Measurements from ENCODE around the gene SH2D3C. TPM values are rescaled to one million over a fixed set of nuclear protein-coding genes. Genes with fewer than 3 reads are reported as not detected.

The SH2D3C gene
- total RNA-seq, 1 donor from 2014 or later, result 5.8 TPM

- H3K27me3 Mint-ChIP-seq (ENCODE audit: low read depth, unreplicated experiment), result peaks cover 4% of the 10 kb centered on the region
- Histone ChIP-seq H3K4me3 (ENCODE audit: insufficient read depth, low read depth, low read length) (no peak overlapping the region), H3K9me3 (ENCODE audit: insufficient read depth, low read depth, low read length) (no peaks in the 10 kb centered on the region), H3K4me2 (ENCODE audit: low read length) (no peak overlapping the region), H3K4me1 (ENCODE audit: insufficient read depth, low read length) (peaks cover 12% of the 10 kb centered on the region), H3K27ac (ENCODE audit: low read depth, low read length) (no peak overlapping the region), H3K79me2 (ENCODE audit: insufficient read depth, low read length) (peaks cover 9% of the 10 kb centered on the region), H3K27me3 (ENCODE audit: insufficient read depth, low read length) (no peaks in the 10 kb centered on the region), H4K20me1 (ENCODE audit: insufficient read depth, low read length) (peaks cover 40% of the 10 kb centered on the region), H3K36me3 (ENCODE audit: insufficient read depth, low read length) (no peaks in the 10 kb centered on the region), H3K9ac (ENCODE audit: low read length) (no peak overlapping the region), H2AFZ (ENCODE audit: low read depth, low read length) (no peak overlapping the region)
- H3K27ac Mint-ChIP-seq (ENCODE audit: unreplicated experiment), result no peak overlapping the region
- no peaks in the 10 kb centered on the region for H3K9me3 Mint-ChIP-seq (ENCODE audit: unreplicated experiment)
- H3K36me3 Mint-ChIP-seq (ENCODE audit: low read depth, unreplicated experiment), result peaks cover 12% of the 10 kb centered on the region
- DNase-seq (ENCODE audit: low read depth) (no peak), FAIRE-seq (no peak)
- no peak for TF ChIP-seq CTCF (IDR thresholded peaks at IDR 0.05; ENCODE audit: insufficient read depth, low read depth, low read length)
- no peak for TF ChIP-seq EZH2 (IDR thresholded peaks at IDR 0.05; ENCODE audit: insufficient read depth, low read length)
- no peak overlapping the region for H3K4me3 Mint-ChIP-seq (ENCODE audit: unreplicated experiment)
- peaks cover 2% of the 10 kb centered on the region for H3K4me1 Mint-ChIP-seq (ENCODE audit: low read depth, unreplicated experiment)
These were observed 66.6 kb downstream of the SH2D3C start for GRCh38 chr9:127711831-127712274.

- no peak overlapping the region for H3K27ac Mint-ChIP-seq (ENCODE audit: unreplicated experiment)
- peaks cover 9% of the 10 kb centered on the region for H3K79me2 ChIP-seq (ENCODE audit: insufficient read depth, low read length)
- peaks cover 12% of the 10 kb centered on the region for H3K36me3 Mint-ChIP-seq (ENCODE audit: low read depth, unreplicated experiment)
- no peak overlapping the region for H3K4me3 ChIP-seq (ENCODE audit: insufficient read depth, low read depth, low read length)
- H3K4me1 ChIP-seq (ENCODE audit: insufficient read depth, low read length), result peaks cover 12% of the 10 kb centered on the region
- H3K9me3 Mint-ChIP-seq (ENCODE audit: unreplicated experiment), result no peaks in the 10 kb centered on the region
- H3K4me2 ChIP-seq (ENCODE audit: low read length), result no peak overlapping the region
- peaks cover 4% of the 10 kb centered on the region for H3K27me3 Mint-ChIP-seq (ENCODE audit: low read depth, unreplicated experiment)
- no peaks in the 10 kb centered on the region for H3K27me3 ChIP-seq (ENCODE audit: insufficient read depth, low read length)
- no peak for FAIRE-seq
- H4K20me1 ChIP-seq (ENCODE audit: insufficient read depth, low read length), result peaks cover 40% of the 10 kb centered on the region
- TF ChIP-seq EZH2 (IDR thresholded peaks at IDR 0.05; ENCODE audit: insufficient read depth, low read length) (no peak), CTCF (IDR thresholded peaks at IDR 0.05; ENCODE audit: insufficient read depth, low read depth, low read length) (no peak)
- no peaks in the 10 kb centered on the region for H3K36me3 ChIP-seq (ENCODE audit: insufficient read depth, low read length)
- DNase-seq (ENCODE audit: low read depth), result no peak
- no peak overlapping the region for H2AFZ ChIP-seq (ENCODE audit: low read depth, low read length)
- H3K9me3 ChIP-seq (ENCODE audit: insufficient read depth, low read depth, low read length), result no peaks in the 10 kb centered on the region
- no peak overlapping the region for H3K9ac ChIP-seq (ENCODE audit: low read length)
- H3K4me1 Mint-ChIP-seq (ENCODE audit: low read depth, unreplicated experiment), result peaks cover 2% of the 10 kb centered on the region
- H3K27ac ChIP-seq (ENCODE audit: low read depth, low read length), result no peak overlapping the region
- no peak overlapping the region for H3K4me3 Mint-ChIP-seq (ENCODE audit: unreplicated experiment)
These were observed 67.2 kb downstream of the SH2D3C start for GRCh38 chr9:127711226-127711701.

- Mint-ChIP-seq H3K27ac (ENCODE audit: unreplicated experiment) (no peak overlapping the region), H3K4me1 (ENCODE audit: low read depth, unreplicated experiment) (no peaks in the 10 kb centered on the region), H3K4me3 (ENCODE audit: unreplicated experiment) (no peak overlapping the region), H3K9me3 (ENCODE audit: unreplicated experiment) (no peaks in the 10 kb centered on the region), H3K27me3 (ENCODE audit: low read depth, unreplicated experiment) (peaks cover 6% of the 10 kb centered on the region), H3K36me3 (ENCODE audit: low read depth, unreplicated experiment) (peaks cover 12% of the 10 kb centered on the region)
- Histone ChIP-seq H3K4me1 (ENCODE audit: insufficient read depth, low read length) (peaks cover 8% of the 10 kb centered on the region), H2AFZ (ENCODE audit: low read depth, low read length) (no peak overlapping the region), H3K79me2 (ENCODE audit: insufficient read depth, low read length) (peaks cover 9% of the 10 kb centered on the region), H3K9me3 (ENCODE audit: insufficient read depth, low read depth, low read length) (no peaks in the 10 kb centered on the region), H3K4me3 (ENCODE audit: insufficient read depth, low read depth, low read length) (no peak overlapping the region), H3K36me3 (ENCODE audit: insufficient read depth, low read length) (no peaks in the 10 kb centered on the region), H3K9ac (ENCODE audit: low read length) (no peak overlapping the region), H4K20me1 (ENCODE audit: insufficient read depth, low read length) (peaks cover 40% of the 10 kb centered on the region), H3K27ac (ENCODE audit: low read depth, low read length) (no peak overlapping the region), H3K27me3 (ENCODE audit: insufficient read depth, low read length) (no peaks in the 10 kb centered on the region), H3K4me2 (ENCODE audit: low read length) (no peak overlapping the region)
- DNase-seq (ENCODE audit: low read depth), result no peak
- FAIRE-seq, result no peak
- TF ChIP-seq EZH2 (IDR thresholded peaks at IDR 0.05; ENCODE audit: insufficient read depth, low read length) (no peak), CTCF (IDR thresholded peaks at IDR 0.05; ENCODE audit: insufficient read depth, low read depth, low read length) (no peak)
These were observed 68.2 kb downstream of the SH2D3C start for GRCh38 chr9:127710204-127710783.

Measured in astrocyte (in vitro differentiated cells and primary cell).